ENCODE data around the gene SPIC.

Gene SPIC

GRCh38 chr12:101527682-101528081 lies 52.5 kb downstream of the SPIC start:
- DNase-seq (ENCODE audit: low read depth in 2 of 2) = no peak

GRCh38 chr12:101536069-101536674 lies 61.0 kb downstream of the SPIC start:
- DNase-seq (ENCODE audit: low read depth in 2 of 2) = no peak

All from stimulated activated CD4-positive, alpha-beta T cell treated with anti-CD3 and anti-CD28 coated beads, Interleukin-4, amount 100 ng/mL, for 48 hours (primary cell).